Esophagus muscularis mucosa (tissue), 4 donors: ENCODE results near the gene KCNQ1. TPM values are rescaled to one million over a fixed set of nuclear protein-coding genes. Genes with fewer than 3 reads are reported as not detected.

Experiments used
- DNase-seq: peaks from one replicate; pipeline ENCODE4 v3.0.0-alpha.2; 2017; ENCODE audit errors: extremely low spot score
- H3K27ac ChIP-seq, 4 donors: fragments of 200-600 bp; sonication (generic); replicated peaks in 1 of 4; 1 replicate in 3 of 4; 2 replicates in 1 of 4; pipeline ENCODE4 v1.5.1; 2016 to 2019; ENCODE audit warnings: mild to moderate bottlenecking in 1 of 4
- H3K27me3 ChIP-seq, 4 donors: fragments of 200-600 bp; sonication (generic); one replicate each; pipeline versions ENCODE4 v1.5.1 to v1.6.0; 2016 to 2019
- H3K36me3 ChIP-seq, 4 donors: fragments of 200-600 bp; sonication (generic); one replicate each; pipeline ENCODE4 v1.5.1; 2016 to 2019
- H3K4me1 ChIP-seq, 4 donors: fragments of 200-600 bp; sonication (generic); one replicate each; pipeline ENCODE4 v1.5.1; 2016 to 2019
- H3K4me3 ChIP-seq, 4 donors: fragments of 200-600 bp; sonication (generic); 1 replicate in 2 of 4; 2 replicates in 2 of 4; pipeline ENCODE4 v1.5.1; 2016 to 2019; ENCODE audit warnings: mild to moderate bottlenecking in 4 of 4, moderate library complexity in 1 of 4
- H3K9me3 ChIP-seq, 4 donors: fragments of 200-600 bp; sonication (generic); 1 replicate in 3 of 4; 2 replicates in 1 of 4; pipeline ENCODE4 v1.5.1; 2016 to 2019
- EP300 ChIP-seq: sonication (generic); formaldehyde crosslinking; IDR thresholded peaks from one replicate; pipeline ENCODE4 v1.6.1; 2017; ENCODE audit warnings: antibody characterized with exemption
- POLR2A ChIP-seq: fragments of 450-650 bp; IDR thresholded peaks from one replicate; pipeline ENCODE4 v1.6.1; 2017; ENCODE audit warnings: antibody characterized with exemption, moderate library complexity, mild to moderate bottlenecking, low read depth
- POLR2AphosphoS5 ChIP-seq, 2 donors: sonication (generic); formaldehyde crosslinking; IDR thresholded peaks; one replicate each; pipeline ENCODE4 v1.6.1; 2017; ENCODE audit warnings: antibody characterized with exemption in 2 of 2
- WGBS: methylation state at CpG from one replicate; pipeline ENCODE4 v1.1.5; 2018; 5-methylcytosine and 5-hydroxymethylcytosine counted together
- intact Hi-C: fragments of 100-400 bp; cut with DNase I; formaldehyde crosslinking; loops from one replicate; pipeline ENCODE4 v1.15.1; 2023
- total RNA-seq, 4 donors: library from RNA; depleted of rRNA; stranded (reverse); fragments of >200 nt; gene quantifications; one replicate each; pipeline versions ENCODE4 v1.1.0 to v1.2.1, GENCODE V29; 2016
- TF ChIP-seq, protein P1 (sequence below), 3 experiments: fragments of 200-600 bp in 2 of 3; fragments of 450-650 bp in 1 of 3; sonication (generic) in 2 of 3; IDR thresholded peaks; one replicate each; pipeline ENCODE4 v1.5.1; 2017 to 2019; ENCODE audit warnings: antibody characterized with exemption in 3 of 3, mild to moderate bottlenecking in 2 of 3, moderate library complexity in 1 of 3

The KCNQ1 gene
- total RNA-seq, 4 donors from 2014 or later, result 2.1 to 5.9 (median 4.3) TPM

- intact Hi-C loops, result loop anchor here (10.0 kb wide), 1 partner anchor 49 kb away; no protein-coding TSS in a partner anchor
- TF ChIP-seq POLR2AphosphoS5 (IDR thresholded peaks at IDR 0.05) (no peak), EP300 (no peak), POLR2A (no peak)
- TF ChIP-seq, protein P1, sequence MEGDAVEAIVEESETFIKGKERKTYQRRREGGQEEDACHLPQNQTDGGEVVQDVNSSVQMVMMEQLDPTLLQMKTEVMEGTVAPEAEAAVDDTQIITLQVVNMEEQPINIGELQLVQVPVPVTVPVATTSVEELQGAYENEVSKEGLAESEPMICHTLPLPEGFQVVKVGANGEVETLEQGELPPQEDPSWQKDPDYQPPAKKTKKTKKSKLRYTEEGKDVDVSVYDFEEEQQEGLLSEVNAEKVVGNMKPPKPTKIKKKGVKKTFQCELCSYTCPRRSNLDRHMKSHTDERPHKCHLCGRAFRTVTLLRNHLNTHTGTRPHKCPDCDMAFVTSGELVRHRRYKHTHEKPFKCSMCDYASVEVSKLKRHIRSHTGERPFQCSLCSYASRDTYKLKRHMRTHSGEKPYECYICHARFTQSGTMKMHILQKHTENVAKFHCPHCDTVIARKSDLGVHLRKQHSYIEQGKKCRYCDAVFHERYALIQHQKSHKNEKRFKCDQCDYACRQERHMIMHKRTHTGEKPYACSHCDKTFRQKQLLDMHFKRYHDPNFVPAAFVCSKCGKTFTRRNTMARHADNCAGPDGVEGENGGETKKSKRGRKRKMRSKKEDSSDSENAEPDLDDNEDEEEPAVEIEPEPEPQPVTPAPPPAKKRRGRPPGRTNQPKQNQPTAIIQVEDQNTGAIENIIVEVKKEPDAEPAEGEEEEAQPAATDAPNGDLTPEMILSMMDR (IDR thresholded peaks at IDR 0.05), result no peak
- no peaks in the 10 kb centered on the region for H3K4me1 ChIP-seq
- H3K27me3 ChIP-seq, result peaks cover 0 to 6% (median 0%) of the 10 kb centered on the region in 4 donors
- H3K27ac ChIP-seq, result no peak overlapping the region
- 91% methylated on average over 22 of the region's 43 CpGs for WGBS
- no peaks in the 10 kb centered on the region for H3K36me3 ChIP-seq
- H3K4me3 ChIP-seq, result no peak overlapping the region
- DNase-seq, result no peak
- H3K9me3 ChIP-seq, result no peaks in the 10 kb centered on the region
Measured at GRCh38 chr11:2413742-2414579, 30.8 kb upstream of the KCNQ1 start.

- H3K27ac ChIP-seq, result no peak overlapping the region
- no peak overlapping the region for H3K4me3 ChIP-seq
- no peak for DNase-seq
- no peaks in the 10 kb centered on the region for H3K36me3 ChIP-seq
- peaks cover 0 to 4% (median under 1%) of the 10 kb centered on the region in 4 donors for H3K4me1 ChIP-seq
- no peak for TF ChIP-seq EP300
- TF ChIP-seq, protein P1 (IDR thresholded peaks at IDR 0.05), result no peak
- no peak for TF ChIP-seq POLR2AphosphoS5 (IDR thresholded peaks at IDR 0.05)
- no peak for TF ChIP-seq POLR2A
- whole genome bisulfite sequencing, result 91% methylated on average over 31 of the region's 35 CpGs
- H3K9me3 ChIP-seq, result no peaks in the 10 kb centered on the region
- intact Hi-C loops, result loop anchor here (10.0 kb wide), 1 partner anchor 50 kb away; no protein-coding TSS in a partner anchor
- peaks cover 0 to 6% (median 0%) of the 10 kb centered on the region in 4 donors for H3K27me3 ChIP-seq
Measured at GRCh38 chr11:2414616-2415015, 30.2 kb upstream of the KCNQ1 start.

DNA sequence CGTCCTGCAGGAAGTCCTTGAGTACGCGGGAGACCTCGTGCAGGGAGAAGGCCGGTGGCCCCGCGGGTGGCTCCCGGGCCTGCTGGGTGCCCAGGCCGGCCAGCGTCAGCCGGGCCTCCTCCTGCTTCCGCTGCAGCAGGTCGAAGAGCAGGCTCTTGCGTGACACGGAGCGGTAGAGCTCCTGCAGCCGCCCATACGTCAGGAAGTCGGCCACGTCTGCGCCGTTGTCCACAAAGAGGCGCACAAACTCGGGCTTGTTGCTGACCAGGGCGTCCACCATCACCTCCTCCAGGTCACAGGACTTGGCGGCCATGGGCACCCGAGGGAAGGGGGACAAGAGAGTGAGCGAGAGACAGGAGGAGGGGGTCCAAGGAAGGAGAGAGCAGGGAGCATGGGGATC, 29.6 kb upstream of the KCNQ1 start:
- 92% methylated on average over 21 of the region's 28 CpGs for WGBS
- intact Hi-C loops, result loop anchor here (10.0 kb wide), 1 partner anchor 50 kb away; no protein-coding TSS in a partner anchor
- H3K4me3 ChIP-seq, result no peak overlapping the region

DNA sequence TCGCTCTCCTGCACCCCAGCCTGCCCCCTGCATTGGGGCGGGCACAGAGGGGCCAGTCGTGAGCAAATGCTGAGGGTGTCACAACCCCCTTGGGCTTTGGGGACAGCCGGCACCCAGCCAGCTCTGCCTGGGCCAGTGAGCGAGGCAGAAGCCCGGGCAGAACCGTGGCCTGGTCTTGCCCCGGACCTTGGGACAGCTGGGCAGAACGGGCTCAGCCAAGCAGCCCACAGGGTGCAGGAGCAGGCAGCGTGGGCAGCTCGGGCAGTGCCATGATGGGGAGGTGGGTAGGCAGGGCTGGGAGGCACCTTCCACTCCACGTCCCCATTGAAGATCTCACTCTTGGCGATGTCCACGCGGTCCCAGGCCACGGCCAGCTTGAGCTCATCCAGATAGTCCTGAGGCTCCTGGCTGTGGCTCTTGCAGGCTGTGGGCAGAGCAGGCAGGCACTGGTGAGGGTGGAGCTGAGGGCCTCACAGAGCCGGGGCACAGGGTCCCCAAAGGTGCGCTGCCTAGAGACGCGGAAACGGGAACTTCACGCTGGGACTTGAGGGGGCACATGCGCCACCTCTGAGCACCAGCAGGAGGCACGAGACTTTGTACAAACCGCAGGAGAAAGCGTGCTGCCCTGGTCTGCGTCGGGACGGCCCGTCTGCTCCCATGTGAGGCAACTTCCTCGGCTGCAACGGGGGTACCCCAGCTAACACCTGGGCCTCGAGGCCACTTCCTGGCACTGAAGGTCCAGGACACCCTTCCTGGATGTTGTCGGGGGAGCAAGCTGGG, 29.0 kb upstream of the KCNQ1 start:
- WGBS, result 87% methylated on average over 22 of the region's 34 CpGs
- Histone ChIP-seq H3K4me3 (no peak overlapping the region), H3K27me3 (peaks cover 0 to 1% (median 0%) of the 10 kb centered on the region in 4 donors), H3K9me3 (no peaks in the 10 kb centered on the region), H3K36me3 (no peaks in the 10 kb centered on the region), H3K4me1 (peaks cover 5 to 16% (median 12%) of the 10 kb centered on the region in 4 donors), H3K27ac (no peak overlapping the region)
- DNase-seq, result no peak
- TF ChIP-seq, protein P1 (IDR thresholded peaks at IDR 0.05), result no peak
- TF ChIP-seq EP300 (no peak), POLR2AphosphoS5 (IDR thresholded peaks at IDR 0.05) (no peak)
- intact Hi-C loops, result loop anchor here (10.0 kb wide), 1 partner anchor 51 kb away; no protein-coding TSS in a partner anchor

More for the DNA sequence above, 29.6 kb upstream of the KCNQ1 start:
- Histone ChIP-seq H3K9me3 (no peaks in the 10 kb centered on the region), H3K27me3 (peaks cover 0 to 2% (median 0%) of the 10 kb centered on the region in 4 donors), H3K27ac (no peak overlapping the region), H3K36me3 (no peaks in the 10 kb centered on the region), H3K4me1 (peaks cover 0 to 10% (median 6%) of the 10 kb centered on the region in 4 donors)
- no peak for TF ChIP-seq EP300
- TF ChIP-seq, protein P1 (IDR thresholded peaks at IDR 0.05), result no peak
- DNase-seq, result no peak
